Choroid plexus epithelial cell (primary cell): ENCODE data around the gene PRF1.

ENCODE experiments used
- DNase-seq: peaks from one replicate; pipeline ENCODE4 v3.0.0-alpha.2; 2010; ENCODE audit warnings: low read depth
- H3K4me3 ChIP-seq: 2 replicates; pipeline ENCODE4 v1.5.1; 2011; ENCODE audit warnings: low read depth, mild to moderate bottlenecking, control low read depth, low read length, moderate library complexity
- TF ChIP-seq, protein P1 (sequence below): conservative IDR thresholded peaks from 2 replicates; pipeline ENCODE4 v1.5.1; 2011; ENCODE audit warnings: low read depth, mild to moderate bottlenecking, control low read depth, inconsistent platforms, low read length, moderate library complexity

PRF1 gene

DNA sequence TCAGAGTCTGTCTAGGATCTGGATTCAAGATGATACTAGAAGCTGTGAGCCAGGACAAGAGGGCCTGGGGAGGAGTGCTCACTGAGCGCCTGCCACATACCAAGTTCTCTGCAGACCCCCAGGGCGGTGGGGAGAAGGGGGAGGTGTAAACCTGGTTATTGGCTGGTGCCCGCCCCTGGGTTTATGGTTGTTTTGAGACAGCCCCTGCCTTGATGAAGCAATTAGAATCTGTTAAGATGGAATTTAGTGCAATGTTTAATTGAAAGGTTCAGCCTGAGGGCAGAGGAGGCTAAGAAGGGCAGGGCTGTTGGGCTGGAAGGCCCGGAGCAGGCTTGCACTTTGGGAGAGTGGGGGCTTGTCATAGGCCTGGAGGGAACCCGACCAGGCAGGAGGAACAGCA is 42.7 kb downstream of the PRF1 start:
- H3K4me3 ChIP-seq, result no peak overlapping the region
- no peak for DNase-seq
- TF ChIP-seq, protein P1, sequence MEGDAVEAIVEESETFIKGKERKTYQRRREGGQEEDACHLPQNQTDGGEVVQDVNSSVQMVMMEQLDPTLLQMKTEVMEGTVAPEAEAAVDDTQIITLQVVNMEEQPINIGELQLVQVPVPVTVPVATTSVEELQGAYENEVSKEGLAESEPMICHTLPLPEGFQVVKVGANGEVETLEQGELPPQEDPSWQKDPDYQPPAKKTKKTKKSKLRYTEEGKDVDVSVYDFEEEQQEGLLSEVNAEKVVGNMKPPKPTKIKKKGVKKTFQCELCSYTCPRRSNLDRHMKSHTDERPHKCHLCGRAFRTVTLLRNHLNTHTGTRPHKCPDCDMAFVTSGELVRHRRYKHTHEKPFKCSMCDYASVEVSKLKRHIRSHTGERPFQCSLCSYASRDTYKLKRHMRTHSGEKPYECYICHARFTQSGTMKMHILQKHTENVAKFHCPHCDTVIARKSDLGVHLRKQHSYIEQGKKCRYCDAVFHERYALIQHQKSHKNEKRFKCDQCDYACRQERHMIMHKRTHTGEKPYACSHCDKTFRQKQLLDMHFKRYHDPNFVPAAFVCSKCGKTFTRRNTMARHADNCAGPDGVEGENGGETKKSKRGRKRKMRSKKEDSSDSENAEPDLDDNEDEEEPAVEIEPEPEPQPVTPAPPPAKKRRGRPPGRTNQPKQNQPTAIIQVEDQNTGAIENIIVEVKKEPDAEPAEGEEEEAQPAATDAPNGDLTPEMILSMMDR, result no peak

- peak overlapping the region; percentile 44 for H3K4me3 ChIP-seq
- TF ChIP-seq, protein P1, result peak; percentile 75
- DNase-seq, result peak; percentile 58
These were observed 43.4 kb downstream of the PRF1 start for GRCh38 chr10:70558871-70559810.

GRCh38 chr10:70558295-70558694 is 44.2 kb downstream of the PRF1 start:
- TF ChIP-seq, protein P1, result no peak
- DNase-seq, result no peak
- H3K4me3 ChIP-seq, result no peak overlapping the region

GRCh38 chr10:70557876-70558275 is 44.7 kb downstream of the PRF1 start:
- TF ChIP-seq, protein P1, result no peak
- no peak for DNase-seq
- H3K4me3 ChIP-seq, result no peak overlapping the region

DNA sequence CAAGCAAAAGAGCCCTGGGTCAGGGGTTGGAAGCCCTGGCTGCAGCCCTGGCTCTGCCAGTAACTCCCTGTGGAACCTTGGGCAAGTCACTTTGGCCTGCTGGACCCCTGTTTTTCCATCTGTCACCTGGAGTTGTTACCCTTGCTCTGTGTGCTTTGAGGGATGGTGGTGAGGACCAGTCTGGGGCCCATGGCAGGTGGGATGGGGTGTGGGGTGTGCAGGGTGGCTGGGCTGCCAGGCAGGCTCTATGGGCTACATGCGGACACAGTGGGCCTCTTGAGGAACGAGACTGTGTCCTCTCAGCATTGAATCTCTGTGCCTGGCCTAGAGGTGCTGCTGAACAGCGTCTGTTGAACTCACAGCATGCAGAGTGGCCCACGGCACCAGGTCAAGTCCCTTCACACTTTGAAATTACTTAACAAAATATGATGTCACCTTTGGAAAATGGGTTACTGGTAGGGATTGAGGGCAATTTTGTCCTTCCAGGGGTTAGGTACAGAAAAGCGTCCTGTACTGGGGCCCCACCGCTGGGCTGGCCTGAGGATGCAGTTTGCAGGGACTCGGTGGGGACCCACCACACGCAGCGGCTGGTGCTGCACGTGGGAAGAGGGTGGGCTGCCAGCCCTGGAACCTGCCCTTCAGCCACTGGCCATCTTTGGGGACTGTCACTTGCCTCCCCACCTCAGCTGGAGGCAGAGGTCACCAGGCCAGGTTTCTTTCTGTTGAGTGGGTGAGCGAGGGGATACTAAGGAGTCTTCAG is 45.3 kb downstream of the PRF1 start:
- TF ChIP-seq, protein P1, result no peak
- H3K4me3 ChIP-seq, result no peak overlapping the region
- DNase-seq, result no peak

- no peak for DNase-seq
- TF ChIP-seq, protein P1, result no peak
- H3K4me3 ChIP-seq, result no peak overlapping the region
These were observed 47.2 kb downstream of the PRF1 start for GRCh38 chr10:70555371-70555770.
